Measurements from ENCODE around the gene STN1. TPM values are rescaled to one million over a fixed set of nuclear protein-coding genes. Genes with fewer than 3 reads are reported as not detected.

STN1 gene
- total RNA-seq, 1 donor, result 23.3 TPM

DNA sequence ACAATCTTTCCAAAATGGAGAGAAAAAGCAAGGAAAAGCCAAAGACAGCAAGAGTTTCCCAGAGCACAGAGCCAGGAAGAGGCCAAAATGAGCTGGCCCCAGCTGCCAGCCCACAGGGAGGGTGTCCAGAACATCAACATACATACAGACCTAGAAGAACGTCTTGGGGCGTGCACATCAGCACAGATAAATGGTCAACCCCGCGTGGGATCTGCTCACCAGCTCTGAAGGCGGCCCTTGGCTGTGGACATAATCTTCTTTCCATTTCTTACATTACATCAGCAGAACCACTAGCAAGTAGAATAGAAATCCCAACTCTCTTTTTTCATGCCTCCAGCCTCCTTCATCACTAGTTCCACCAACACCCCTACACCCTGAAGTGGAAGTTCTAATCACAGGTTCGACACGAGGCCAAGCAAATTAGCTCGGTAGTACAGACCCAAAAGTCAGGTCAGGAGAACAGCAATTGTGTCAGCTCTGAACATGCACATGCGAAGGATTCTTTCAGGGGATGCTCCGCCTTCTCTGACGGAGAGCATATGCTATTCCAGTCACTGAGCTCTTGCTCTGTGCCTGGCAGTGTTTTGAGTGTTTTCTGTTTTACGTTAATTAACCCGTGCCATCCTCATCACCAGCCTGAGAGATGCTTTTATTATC lies 79.0 kb downstream of the STN1 start:
- TF ChIP-seq, protein P1, sequence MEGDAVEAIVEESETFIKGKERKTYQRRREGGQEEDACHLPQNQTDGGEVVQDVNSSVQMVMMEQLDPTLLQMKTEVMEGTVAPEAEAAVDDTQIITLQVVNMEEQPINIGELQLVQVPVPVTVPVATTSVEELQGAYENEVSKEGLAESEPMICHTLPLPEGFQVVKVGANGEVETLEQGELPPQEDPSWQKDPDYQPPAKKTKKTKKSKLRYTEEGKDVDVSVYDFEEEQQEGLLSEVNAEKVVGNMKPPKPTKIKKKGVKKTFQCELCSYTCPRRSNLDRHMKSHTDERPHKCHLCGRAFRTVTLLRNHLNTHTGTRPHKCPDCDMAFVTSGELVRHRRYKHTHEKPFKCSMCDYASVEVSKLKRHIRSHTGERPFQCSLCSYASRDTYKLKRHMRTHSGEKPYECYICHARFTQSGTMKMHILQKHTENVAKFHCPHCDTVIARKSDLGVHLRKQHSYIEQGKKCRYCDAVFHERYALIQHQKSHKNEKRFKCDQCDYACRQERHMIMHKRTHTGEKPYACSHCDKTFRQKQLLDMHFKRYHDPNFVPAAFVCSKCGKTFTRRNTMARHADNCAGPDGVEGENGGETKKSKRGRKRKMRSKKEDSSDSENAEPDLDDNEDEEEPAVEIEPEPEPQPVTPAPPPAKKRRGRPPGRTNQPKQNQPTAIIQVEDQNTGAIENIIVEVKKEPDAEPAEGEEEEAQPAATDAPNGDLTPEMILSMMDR (IDR thresholded peaks at IDR 0.05; ENCODE audit: insufficient read depth, low read depth, low read length), result no peak
- no peak for DNase-seq (ENCODE audit: low read depth)
- no peak overlapping the region for H3K4me3 ChIP-seq (ENCODE audit: low read depth, low read length)

DNA sequence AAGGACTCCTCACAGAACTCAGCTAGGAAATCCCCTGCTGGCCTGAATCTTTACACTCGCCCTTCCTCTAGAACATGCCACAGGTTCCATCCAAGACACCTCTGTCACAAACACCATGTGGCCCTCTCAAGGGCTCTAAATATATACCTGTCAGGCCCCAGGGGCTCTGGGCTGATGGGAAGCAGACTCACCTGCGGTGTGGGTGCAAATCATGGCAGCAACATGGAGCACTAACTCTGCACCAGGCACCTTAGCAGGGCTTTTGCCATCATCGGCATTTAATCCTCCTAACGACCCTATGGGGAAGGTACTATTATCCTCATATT lies 80.0 kb downstream of the STN1 start:
- DNase-seq (ENCODE audit: low read depth), result no peak
- no peak overlapping the region for H3K4me3 ChIP-seq (ENCODE audit: low read depth, low read length)
- TF ChIP-seq, protein P1 (IDR thresholded peaks at IDR 0.05; ENCODE audit: insufficient read depth, low read depth, low read length), result no peak

DNA sequence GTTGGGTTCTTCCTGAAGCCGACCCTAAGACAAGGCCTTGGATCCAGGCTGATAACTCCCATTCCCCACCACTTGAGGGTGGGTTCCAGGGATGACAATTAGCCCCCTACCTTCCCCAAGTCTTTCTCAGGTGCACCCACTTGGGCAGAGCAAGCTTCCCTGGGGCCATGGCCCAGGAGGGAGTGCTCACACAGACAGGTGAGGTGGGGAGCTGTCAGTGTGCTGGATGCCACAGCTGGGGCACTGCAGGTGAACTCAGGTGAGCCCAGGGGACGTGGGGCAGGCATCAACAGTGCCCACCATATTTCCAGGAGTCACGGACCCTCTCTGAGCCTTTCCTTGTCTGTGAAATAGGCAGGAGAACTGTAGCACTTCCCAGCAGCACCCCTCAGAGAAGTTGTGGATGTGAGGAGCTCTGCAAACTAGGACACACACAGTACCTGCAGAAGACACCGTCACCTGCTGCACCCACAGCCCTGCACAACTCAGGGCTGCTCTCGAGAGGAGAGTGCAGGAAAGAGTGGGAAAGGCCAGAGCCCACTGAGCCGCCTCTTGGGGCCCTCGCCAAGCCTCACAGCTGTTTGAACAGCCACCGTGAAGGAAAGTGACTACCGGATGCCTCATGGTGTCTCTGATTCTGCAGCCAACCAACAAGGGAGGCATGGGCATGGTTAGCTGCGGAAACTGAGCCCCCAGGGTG lies 80.5 kb downstream of the STN1 start:
- DNase-seq (ENCODE audit: low read depth), result no peak
- H3K4me3 ChIP-seq (ENCODE audit: low read depth, low read length), result no peak overlapping the region
- TF ChIP-seq, protein P1 (IDR thresholded peaks at IDR 0.05; ENCODE audit: insufficient read depth, low read depth, low read length), result no peak

DNA sequence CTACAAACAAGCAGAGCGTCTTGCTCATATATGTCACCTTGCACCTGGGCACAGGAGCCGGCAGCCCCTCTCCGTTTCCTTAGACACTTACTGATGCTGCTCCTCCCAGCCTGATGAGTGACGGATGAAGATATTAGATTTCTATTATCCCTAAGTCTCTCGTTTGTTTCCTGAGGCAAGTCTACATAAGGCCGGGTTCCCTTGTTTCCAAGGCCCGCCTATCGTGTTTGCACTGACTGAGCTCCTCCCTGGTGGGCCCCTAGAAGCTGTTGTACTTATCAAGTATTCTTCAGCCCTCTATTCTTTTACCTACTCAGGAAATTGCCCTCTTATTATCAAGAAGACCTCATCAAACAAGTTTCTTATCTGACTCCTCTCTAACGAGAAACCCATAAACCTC lies 81.1 kb downstream of the STN1 start:
- H3K4me3 ChIP-seq (ENCODE audit: low read depth, low read length), result no peak overlapping the region
- TF ChIP-seq, protein P1 (IDR thresholded peaks at IDR 0.05; ENCODE audit: insufficient read depth, low read depth, low read length), result no peak
- no peak for DNase-seq (ENCODE audit: low read depth)

DNA sequence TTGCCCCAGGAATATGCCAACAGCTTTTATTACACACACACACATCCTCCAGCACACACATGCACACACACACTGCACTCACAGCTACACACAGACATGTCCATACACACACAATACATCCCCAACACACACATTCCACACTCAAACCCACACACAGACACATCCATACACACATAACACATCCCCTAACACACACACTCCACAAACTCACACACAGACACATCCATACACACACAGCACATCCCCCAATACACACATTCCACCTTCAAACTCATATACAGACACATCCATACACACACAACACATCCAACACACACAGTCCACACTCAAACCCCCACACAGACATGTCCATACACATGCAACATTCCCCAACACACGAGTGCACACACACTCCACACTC lies 81.7 kb downstream of the STN1 start:
- no peak overlapping the region for H3K4me3 ChIP-seq (ENCODE audit: low read depth, low read length)
- TF ChIP-seq, protein P1 (IDR thresholded peaks at IDR 0.05; ENCODE audit: insufficient read depth, low read depth, low read length), result no peak
- no peak for DNase-seq (ENCODE audit: low read depth)

DNA sequence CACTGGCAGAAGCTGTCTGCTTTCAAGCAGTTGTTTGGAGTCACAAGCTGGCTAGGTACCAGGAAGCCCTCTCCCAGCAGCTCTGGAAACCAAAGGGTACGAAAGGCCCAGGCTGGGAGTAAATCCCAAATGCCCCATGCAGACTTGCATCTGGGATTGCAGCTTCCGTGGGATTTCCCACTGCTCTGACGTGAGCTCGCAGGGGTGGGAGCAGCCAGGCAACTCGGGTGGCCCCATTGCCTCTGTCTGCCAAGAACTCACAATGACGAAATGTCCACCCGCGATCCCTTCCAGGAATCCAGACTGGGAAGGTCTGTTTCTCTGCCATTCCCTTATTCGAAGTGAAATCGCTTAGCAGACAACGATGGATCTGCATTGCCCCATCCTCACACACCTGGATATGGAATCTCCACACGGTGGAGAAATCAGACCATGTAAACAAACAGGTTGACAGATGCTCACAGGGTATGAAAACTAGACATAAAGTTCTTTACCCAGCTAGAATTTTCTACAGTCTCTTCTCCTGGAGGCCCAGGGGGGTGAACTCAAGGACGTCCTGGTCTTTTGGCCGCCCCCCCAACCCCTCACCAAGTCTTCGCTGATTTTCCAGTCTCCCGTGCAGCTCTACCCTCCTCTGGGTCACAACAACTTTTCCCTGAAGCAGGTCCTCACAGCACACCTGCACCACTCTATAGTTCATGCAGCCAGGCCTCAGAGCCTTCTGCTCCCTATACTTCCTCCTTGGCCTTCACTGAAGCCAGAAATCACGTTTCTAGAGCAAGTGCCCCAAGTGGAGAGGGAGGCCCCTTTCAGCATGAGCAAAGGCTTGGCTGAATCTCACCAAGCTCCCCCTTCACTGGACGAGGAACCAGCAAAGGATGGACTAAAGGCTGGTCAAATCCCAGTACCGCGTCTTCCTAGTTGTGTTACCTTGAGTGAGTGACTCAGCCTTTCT lies 82.6 kb downstream of the STN1 start:
- no peak overlapping the region for H3K4me3 ChIP-seq (ENCODE audit: low read depth, low read length)
- peak; percentile 88 for DNase-seq (ENCODE audit: low read depth)
- TF ChIP-seq, protein P1 (IDR thresholded peaks at IDR 0.05; ENCODE audit: insufficient read depth, low read depth, low read length), result no peak
